H4 (cell line): ENCODE measurements around the gene SSH2. TPM values are rescaled to one million over a fixed set of nuclear protein-coding genes. Genes with fewer than 3 reads are reported as not detected.
A peak's percentile ranks its signal among the peaks of the same experiment; 100 is the strongest.

Experiments used
- DNase-seq: peaks from one replicate; pipeline ENCODE4 v3.0.0-alpha.2; 2015; ENCODE audit warnings: low spot score
- total RNA-seq: library from RNA; depleted of rRNA; stranded (reverse); fragments of >200 nt; shearing (Covaris generic); gene quantifications from 2 replicates; pipeline ENCODE4 v1.2.3, GENCODE V29; 2014

Gene SSH2
- total RNA-seq, 1 experiment from 2014 or later, result 9.4 TPM

DNA sequence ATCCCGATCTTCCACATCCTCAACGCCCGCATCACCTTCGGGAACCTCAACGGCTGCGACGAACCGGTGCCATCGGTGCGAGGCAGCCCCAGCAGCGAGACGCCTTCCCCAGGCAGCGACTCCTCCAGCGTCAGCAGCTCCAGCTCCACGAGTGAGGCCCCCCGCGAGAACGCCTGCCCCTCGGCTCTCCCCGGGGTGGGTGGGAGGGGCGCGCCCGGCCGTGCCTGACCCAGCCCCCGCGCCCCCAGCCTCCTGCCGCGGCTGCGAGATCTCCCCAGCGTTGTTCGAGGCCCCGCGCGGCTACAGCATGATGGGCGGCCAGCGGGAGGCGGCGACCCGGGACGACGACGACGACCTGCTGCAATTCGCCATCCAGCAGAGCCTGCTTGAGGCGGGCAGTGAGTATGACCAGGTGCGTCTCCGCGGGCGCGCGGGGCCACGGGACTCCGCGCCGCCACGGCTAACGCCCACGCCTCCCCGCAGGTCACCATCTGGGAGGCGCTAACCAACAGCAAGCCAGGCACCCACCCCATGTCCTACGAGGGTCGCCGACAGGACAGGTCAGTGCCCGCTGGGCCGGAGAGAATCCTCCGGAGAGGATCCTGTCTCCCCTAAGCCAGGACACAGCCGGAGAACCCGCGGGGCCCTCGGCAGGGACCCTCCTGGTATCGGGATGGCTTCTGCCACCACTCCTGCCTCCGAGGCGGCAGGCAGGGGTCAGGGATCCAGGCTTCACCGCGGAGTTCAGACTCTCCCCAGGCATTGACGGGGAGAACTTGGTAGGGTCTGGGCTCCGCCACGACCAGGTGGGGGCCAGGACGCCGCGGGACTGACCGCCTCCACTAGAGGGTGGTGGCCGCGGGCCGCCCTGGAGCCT lies 317.4 kb downstream of the SSH2 start:
- no peak for DNase-seq

DNA sequence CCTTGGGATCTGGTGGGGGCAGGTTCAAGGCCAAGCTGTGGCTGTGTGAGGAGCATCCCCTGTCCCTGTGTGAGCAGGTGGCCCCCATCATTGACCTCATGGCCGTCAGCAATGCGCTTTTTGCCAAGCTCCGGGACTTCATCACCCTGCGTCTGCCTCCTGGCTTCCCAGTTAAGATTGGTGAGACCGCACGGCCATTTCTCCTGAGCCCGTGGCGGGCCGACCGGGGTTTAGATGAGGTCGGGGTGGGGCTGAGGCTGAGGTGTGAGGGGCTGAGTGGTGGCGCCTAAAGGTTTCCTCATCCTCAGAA lies 318.0 kb downstream of the SSH2 start:
- no peak for DNase-seq

DNA sequence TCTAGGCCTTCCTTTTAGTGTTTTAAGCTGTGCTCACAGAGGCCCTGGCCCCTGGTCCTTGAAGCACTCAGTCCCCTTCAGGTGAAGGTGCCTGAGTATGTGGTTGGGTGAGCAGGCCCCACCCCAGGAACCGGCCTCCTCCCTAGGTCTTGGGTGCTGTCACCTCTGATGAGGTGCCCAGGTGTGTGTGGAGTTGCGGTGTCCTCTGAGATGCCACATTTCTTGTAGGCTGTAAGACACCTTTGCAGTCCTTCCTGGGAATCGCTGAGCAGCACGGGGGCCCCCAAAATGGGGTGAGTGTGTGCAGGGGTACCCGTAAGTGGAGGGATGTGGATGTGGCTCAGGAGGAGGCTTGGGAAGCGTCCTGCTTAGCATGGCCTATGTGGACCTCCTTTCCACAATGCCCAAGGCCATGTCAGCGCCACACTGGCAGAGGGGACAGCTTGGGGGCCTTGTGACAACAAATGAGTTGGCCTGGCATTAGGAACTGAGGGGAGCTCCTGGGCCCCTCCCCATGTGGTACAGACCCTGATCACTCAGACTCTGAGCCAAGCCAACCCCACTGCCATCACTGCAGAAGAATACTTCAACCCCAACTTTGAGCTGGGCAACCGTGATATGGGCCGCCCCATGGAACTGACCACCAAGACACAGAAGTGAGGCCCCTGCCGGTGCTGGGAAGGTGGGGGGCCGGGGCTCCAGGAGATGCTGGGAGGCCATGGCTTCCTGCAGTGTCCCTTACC lies 318.5 kb downstream of the SSH2 start:
- DNase-seq, result no peak

DNA sequence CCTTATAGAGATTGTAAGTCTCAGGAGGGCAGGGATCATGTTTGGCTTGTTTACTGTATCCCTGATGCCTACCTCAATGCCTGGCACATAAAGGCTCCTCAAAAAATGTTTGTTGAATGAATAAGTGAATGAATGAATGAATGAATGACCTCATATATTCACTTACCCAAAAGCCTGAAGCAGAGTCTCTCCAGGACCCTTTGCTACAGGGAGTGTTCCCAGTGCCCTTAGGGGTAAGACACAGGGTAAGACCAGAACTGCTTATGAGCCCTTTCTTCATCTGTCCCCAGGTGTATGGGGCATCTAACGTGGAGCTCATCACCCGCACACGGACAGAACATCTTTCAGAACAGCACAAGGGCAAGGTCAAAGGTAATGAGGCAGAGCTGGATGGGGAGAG lies 319.6 kb downstream of the SSH2 start:
- DNase-seq, result no peak

DNA sequence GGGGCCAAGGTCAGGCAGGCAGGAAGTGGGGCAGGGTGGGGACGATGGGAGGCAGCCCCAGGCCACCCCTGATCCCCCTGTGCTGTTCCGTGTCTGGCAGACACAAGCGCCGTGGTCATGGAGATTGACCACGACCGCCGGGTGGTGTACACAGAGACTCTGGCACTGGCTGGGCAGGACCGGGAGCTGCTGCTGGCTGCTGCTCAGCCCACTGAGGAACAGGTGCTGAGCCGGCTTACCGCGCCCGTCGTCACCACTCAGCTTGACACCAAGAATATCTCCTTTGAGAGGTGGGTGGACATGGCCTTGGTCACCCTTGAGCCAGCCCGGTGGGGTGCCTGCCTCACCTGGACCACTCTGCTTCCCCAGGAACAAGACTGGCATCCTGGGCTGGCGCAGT lies 321.0 kb downstream of the SSH2 start:
- no peak for DNase-seq

DNA sequence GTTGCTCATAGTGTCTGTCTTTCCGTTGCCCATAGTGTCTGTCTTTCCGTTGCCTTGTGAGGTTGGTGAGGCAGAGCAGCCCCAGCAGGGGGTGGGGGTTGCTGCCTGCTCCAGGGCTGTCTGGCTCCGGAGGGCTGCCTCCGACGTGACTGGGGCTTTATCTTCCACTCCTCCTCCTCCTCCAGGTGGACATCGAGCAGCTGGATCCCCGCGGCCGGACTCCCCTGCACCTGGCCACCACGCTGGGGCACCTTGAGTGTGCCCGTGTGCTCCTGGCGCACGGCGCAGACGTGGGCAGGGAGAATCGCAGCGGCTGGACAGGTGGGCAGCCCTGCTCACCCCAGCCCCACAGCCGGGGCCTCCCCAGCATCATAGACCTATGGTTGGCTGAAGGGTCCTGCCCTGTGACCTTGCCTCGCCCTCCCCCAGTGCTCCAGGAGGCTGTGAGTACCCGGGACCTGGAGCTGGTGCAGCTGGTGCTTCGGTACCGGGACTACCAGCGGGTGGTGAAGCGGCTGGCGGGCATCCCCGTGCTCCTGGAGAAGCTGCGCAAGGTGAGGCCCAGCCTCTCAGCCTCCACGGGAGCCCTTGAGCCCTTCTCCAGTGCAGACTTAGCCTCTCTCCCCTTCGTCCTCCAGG lies 322.4 kb downstream of the SSH2 start:
- DNase-seq, result no peak

DNA sequence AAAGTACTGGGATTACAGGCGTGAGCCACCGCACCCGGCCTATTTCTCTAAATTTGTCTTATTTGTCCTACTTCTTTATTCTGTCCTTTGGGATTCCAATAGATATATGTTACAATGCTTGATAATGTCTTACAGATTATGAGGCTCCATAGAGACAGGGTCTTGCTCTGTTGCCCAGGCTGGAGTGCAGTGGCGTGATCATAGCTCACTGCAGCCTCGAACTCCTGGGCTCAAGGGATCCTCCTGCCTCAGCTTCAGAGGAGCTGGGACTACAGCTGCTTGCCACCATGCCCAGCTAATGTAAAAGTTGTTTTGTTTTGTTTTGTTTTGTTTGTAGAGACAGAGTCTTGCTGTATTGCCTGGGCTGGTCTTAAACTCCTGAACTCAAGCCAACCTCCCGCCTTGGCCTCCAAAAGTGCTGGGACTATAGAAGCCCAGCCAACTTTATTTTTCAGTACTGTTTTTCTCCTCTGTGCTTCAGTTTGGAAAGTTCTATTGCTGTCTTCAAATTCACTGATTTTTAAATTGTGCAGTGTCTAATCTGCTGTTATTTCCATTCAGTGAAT lies 326.8 kb downstream of the SSH2 start:
- no peak for DNase-seq

DNA sequence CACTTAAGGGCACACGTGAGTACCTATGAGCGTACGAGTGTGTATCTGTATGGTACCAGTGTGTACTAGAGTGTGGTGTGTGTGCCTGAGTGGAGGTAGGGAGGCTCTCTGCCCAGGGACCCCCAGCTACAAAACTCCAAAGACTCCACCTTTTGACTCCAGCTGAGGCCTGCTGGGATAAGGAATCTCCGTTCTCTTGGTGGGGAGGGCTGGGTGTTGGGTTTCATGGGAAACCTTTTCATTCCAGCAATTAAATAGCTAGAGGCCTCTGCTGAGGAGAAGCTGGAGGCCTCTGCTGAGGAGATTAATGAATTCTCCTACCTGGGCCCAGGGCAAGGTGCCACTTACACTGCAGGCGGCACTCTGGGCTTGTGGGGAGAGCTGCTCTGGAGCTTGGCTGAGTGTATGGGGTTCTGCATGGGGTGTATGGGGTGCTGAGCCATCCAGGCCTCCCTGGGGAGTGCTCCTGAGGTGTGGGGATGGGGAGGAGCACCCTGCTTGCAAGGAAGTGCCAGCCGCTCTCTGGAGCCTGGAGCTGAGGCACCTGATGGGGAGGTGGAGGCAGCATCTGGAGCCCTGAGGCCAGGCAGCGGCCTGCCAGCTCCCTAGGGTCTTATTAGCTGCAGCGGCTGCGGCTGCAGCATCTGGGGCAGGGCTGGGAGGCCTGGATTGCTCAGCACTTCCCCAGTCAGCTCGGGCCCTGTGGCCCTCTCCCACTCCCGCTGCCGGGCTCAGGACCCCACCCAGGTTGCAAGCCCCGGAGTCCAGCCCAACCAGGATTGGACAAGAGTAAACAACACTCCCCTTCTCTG lies 332.5 kb downstream of the SSH2 start:
- no peak for DNase-seq

DNA sequence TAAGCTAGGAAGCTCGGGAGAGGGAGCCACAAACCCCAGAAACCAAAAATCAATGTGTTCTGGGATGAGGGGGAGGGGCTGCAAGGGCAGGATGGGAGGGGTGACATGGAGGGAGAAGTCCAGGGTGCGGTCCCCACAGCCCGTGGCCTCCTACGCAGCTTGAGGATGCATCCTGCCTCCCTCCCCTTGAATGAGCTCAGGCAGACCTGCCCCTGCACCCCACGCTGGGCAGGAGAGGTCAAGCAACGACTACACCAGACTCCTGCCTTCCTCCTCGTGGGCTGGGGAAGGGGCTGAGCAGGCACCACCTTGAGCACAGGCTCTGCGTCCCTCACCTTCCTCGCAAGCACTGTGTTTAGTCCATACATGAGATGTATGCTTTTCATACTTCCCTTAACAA lies 333.2 kb downstream of the SSH2 start:
- DNase-seq, result no peak

DNA sequence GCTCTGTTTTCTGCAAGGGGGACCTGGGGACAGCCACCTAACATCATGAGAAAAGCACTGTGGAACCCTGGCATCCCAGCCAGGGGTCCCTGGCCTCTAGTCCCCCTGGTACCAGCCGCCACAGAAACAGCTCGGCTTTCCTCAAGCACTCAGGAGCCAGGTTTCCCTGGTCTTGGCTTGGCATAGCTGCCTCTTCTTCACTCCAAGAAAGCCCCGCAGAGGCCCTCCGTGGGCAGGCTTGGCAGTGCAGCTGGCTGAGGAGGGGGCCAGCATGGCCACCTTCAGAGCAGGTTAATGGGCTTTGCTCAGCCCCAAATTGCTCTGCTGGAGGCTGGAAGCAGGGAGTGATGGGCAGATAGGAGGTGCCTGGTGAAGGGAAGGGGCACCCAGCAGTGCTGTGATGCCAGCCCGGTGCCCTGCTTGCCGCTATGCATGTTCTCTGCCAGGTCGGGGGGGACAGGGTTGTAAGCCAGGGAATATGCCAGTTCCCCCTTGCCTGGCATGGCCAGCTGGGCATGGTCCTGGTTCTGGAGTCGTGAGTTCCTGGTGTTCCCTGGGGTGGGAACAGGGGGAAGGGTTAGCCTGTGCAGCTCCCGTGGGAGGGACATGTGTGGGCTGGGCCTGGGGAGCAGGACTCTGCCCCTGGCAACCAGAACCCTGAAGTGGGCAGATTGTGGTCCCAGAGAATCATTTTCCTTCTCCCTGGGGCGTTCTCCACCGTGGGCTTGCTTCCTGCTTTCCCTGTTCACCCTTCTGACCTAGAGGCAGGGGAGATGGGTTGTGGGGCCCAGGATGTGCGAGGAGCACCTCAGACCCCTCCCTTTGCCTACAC lies 333.9 kb downstream of the SSH2 start:
- DNase-seq, result no peak

DNA sequence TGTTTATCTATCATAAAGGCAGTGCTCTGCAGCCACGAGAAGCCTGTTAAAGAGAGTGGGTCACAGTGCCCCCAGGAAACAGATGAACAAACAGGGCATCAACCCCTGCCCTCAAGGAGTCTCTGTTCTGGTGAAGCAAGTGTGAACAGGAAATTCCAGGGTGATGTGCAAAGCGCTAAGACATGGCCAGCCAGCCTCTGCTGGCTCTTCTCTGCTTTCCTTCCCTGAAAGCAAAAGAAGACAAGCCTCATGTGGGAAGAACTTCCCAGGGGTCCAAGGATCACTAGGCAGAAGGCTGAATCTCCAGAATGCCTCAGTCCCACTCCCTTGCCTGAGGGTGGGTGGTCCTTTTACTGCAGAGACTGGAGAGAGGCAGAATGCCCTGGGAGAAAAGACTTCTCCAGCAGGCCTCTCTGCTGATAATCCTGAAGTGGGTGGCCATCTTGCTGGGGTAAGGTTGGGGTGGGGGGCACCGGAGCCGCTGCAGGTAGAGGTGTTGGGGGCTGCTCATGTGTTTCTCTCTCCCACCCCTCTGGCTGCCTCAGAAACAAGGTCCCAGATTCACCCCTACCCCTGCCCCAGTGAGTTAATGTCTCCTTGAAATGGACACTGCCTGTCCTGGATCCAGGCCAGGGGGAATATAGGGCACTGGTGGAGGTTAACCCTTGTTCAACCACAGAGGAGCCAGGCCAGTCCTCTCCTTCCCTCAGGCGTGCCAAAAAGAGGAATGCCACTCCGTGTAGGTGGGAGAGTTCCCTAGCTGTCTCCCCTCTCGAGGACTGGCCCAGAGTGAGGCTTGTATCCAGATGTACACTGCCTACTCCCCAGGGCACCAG lies 334.7 kb downstream of the SSH2 start:
- DNase-seq, result no peak

DNA sequence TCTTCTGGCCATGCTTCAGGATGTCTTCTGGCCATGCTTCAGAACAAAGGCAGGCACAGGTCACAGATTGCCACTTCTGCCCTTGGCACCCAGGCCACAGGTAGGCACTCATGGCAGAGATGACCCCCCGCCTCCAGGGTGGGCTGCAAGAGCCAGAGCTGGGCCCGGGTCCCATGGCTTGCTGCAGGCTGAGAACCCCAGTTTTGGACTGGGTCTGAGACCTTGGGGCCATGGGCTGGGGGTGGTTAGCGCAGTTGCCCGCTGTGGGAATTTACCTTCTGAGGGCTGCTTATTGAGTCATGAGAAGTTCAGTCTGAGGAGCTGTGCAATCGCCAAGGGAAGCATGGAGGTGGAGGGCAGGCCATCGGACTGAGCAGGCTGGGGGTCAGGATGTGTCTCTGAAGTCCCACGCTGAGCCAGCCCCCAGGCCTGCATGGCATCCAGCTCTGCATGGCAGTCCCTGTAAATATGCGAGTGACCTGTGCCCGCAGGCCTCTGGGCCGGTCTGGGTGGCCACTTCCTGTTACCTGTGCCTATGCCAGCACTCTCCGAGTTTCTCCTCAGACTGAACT lies 335.4 kb downstream of the SSH2 start:
- DNase-seq, result no peak

DNA sequence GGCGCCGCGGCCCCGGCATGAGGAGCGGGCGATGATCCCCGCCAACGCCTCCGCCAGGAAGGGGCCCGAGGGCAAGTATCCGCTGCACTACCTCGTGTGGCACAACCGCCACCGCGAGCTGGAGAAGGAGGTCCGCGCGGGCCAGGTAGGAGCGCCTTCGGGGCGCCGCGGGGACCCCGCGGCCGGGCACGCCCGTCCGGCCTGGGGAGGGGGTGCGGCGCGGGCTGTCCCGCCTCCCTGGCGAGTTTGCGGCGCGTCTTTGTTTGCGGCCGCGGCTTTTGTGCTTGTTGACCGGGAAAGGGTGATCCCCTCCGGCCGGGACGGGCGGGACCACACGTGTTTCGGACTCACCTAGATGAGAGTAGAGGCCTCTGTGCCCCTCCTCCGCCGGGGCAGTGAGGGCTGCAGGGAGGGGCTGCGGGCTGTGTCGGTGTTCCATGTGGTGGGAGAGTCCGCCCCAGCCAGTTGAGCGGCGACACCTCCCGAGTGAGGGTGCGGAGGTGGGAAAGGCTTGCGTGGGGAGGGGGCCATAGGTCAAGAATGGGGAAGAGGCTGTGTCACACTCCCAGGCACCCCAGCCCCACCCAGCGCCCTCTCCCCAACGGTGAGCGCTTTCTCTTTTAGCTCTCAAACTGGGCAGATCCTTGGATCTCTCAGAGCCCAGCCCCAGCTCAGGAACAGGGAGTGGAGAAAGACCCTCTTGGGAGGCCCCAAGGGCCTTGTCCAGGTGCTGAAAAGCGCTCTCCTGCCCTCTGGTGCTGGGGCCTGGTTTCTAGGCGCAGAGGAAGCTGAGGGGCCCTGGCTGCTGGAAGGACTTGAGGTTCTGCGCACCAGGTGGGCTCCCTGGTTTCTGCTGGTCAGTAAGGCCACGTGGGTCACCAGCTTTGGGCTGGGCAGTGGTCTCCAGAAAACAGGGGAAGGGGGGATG lies 336.2 kb downstream of the SSH2 start:
- DNase-seq, result no peak

DNA sequence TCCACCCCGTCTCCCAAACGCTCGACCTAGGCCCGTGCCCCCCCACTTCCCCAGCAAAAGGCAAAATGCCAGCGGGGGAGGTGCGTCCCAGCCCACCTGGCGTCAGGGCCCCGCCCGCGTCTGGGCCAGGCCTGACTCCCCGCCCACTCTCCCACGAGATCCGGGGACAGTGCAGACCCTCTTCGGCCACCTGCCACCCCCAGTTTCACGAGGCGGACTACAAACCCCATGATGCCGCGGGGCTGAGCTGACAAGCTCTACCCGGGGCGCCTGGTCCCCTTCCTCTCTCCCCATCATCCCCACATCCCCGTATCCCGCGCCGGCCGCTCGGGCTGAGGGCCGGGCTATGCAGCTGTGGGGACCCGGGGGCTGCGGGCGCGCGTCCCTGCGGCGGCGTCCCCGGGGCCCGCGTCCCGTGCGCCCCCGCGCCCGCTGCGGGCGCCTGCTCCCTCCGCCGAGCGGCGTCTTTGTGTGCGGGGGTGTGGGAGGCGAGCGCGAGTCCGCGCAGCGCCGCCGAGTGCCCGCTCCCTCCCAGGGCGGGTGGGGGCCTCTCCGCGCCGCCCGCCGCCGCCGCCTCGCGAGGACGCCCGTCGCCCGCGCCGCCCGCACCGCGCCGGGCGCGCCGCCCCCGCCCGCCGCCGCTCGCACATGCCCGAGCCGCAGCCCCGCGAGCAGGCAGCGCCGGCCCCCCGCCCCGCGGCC lies 337.0 kb downstream of the SSH2 start, which contains the start of gene ANKRD13B:
TSS of gene ANKRD13B (plus strand) at position 283 of the 702 bp plus-strand sequence. CDS start 490 bp downstream, outside the sequence.
- DNase-seq, result no peak

DNA sequence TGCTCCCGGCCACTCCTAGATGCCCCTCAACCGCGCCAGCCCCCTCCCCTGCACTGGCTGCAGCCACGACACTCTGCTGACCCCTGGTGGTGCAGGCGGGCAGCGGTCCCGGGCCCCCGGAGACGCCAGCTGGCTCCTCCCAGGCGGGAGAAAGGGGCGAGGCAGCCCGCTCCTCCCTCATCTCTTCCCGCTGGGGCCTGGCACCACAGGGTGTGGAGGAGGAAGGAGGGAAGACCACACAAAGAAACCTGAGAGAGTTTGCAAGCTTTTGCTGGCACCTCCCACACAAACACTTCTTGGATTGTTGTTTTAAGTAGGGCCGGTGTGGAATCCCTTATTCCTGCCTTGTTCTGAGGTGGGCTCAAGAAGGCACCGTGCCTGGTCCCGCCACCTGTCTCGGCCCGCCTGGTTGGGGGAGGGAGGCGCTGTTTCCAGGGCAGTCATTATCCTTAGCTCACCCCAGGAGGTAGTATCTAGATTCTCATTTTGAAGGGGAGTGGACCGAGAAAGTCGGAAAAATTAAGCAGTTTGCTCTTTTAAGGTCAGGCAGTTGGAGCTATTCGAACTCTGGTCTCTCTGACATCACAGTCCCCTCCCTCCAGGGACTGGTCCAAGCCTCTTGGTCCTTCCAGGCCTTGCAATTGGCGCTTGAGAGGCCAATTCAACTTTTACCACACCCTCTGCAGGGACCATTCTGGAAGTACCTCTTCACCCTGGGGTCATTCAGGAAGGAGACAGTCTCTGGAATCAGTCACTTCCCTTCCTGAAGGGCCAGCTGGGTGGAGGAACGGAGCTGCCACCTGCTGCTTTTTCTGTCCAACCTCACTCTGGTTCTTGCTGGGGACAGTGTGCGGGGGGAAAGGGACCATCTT lies 338.1 kb downstream of the SSH2 start:
- peak; percentile 81 for DNase-seq

DNA sequence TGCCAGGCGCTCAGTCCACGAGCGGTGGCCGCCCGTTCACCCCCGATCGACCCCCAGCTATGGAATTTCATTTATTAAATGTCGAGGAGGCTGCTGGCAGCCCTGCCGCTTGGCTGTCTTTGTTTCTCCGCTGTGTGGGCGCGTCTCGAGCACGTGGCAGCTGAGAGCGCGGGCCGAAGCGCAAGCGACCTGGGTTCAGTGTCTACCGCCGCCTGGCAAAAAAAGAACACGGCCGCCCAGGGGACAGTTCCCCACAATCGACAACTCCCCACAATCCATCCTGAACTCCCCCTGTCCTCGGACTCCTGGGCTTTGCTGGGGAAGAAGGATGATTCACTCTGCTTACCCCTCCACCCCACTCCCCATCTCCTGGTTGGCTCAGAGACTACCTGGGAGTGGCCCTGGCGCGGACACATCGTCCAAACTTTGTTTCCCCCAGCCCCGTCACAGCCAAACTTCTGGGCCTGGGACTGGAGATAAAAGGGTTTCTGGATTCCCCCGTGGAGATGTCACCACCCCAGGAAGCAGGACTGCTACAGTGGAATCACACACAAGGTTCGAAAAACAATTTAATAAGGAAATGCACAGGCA lies 338.8 kb downstream of the SSH2 start:
- no peak for DNase-seq
